NCI-H1417 treated with DMSO at 0.1 percent for 48 hours (cell line): ENCODE data around the gene BYSL.

ENCODE experiments used
- DNase-seq: peaks from one replicate; lab custom pipeline; 2025; lab: John Stamatoyannopoulos, UW

Gene BYSL

DNA sequence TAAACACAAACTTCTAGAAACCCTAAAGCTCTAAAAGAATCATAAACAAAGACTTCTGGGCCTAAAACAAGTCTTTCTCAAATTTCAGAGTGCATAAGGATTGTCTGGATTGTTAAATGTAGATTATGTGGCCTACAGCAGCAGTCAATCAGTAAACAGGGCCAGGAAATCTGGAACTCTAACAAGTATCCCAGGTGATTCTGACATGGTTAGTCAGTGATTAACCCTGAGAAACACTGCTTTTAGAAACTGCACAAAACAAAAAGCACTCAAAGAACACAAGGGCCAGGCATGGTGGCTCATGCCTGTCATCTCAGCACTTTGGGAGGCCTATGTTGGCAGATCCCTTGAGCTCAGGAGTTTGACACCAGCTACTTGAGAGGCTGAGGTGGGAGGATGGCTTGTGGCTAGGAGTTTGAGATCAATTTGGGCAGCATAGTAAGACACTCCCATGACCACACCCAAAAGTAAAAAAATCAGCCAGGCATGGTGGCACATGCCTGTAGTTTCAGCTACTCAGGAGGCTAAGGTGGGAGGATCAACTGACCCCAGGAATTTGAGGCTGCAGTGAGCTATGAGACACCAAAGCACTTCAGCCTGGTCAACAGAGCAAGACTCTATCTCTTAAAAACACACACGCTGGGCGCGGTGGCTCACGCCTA, 6.3 kb upstream of the BYSL start:
- DNase-seq, result no peak

- DNase-seq, result no peak
These were observed 3.8 kb upstream of the BYSL start for GRCh38 chr6:41917528-41917927.

GRCh38 chr6:41921712-41921998, 356 bp downstream of the BYSL start:
- no peak for DNase-seq

- no peak for DNase-seq
These were observed 855 bp downstream of the BYSL start for GRCh38 chr6:41922154-41922553.

DNA sequence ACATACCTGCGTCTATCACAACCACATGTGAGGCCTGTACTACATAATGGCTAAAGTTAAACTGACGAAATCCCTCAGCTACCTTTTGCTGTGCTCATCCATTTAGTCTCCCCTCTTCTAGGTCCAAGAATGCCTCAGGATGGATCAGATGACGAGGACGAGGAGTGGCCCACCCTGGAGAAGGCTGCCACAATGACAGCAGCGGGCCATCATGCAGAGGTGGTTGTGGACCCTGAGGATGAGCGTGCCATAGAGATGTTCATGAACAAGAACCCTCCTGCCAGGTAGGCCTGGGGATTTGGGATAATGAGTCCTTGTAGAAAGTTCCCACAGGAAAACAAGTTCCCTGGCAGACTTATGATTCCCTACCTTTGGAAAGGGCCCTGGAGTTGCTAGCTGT, 6.0 kb downstream of the BYSL start:
- no peak for DNase-seq

DNA sequence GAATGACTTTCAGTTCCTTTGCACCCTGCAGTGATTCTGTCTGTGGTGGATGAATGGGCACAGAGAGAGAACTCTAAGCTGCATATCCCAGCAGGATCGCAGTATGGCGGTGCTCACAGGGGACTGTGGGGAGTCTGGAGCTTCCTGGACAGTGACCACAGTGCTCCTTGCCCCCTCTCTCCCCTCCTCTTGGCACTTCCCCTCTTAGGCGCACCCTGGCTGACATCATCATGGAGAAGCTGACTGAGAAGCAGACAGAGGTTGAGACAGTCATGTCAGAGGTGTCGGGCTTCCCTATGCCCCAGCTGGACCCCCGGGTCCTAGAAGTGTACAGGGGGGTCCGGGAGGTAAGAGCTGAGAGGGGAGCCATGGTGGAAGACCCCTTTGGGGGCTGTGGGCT, 8.6 kb downstream of the BYSL start:
- no peak for DNase-seq

DNA sequence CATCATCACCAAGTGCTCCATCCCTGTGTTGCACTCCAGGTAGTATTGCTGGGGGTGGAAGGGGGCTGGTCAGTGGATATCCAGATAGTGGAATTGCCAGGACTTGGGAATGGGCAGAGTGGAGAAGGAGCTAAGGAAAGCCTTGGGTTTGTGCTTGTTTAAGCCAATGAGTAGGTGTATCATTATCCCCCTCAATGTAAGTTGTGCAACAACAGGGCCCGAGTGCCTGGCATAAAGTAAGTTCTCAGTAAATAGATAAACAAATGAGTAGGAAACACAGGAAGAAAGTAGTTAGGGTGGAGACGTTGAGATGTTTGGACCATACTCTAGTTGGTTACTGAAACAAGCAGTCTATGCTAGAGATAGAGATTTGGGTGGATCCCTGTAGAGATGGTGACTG, 10.5 kb downstream of the BYSL start:
- DNase-seq, result no peak

DNA sequence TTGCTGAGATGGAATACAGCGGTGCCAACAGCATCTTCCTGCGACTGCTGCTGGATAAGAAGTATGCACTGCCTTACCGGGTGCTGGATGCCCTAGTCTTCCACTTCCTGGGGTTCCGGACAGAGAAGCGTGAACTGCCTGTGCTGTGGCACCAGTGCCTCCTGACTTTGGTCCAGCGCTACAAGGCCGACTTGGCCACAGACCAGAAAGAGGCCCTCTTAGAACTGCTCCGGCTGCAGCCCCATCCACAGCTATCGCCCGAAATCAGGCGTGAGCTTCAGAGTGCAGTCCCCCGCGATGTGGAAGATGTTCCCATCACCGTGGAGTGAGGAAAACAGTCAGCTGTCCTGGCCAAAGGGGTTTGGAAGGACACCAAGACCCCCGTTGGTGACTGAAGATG, 11.1 kb downstream of the BYSL start:
- no peak for DNase-seq

GRCh38 chr6:41934278-41935192, 13.2 kb downstream of the BYSL start:
- no peak for DNase-seq

GRCh38 chr6:41935193-41935574, 13.9 kb downstream of the BYSL start:
- DNase-seq, result no peak

DNA sequence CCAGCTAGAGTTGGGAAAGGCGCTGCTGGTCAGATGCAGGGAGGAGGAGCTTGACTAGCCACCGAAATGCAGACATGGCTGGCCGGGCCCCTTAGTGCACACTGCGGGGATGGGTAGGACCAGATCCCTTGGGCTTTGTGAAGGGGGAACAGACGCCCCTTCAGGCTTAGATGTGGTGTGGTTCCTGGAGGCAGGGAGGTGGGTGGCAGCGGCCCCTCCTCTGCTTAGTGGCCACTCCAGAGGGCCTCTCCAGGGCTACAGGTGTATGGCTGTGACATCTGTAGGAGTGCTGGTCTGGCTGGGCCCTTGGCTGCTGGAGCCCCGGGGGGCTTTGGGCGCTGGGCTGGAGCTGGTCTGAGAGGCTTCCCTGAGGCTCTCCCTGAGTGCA, 14.4 kb downstream of the BYSL start:
- no peak for DNase-seq

- no peak for DNase-seq
These were observed 15.0 kb downstream of the BYSL start for GRCh38 chr6:41936073-41936837.

GRCh38 chr6:41937472-41937860, 16.2 kb downstream of the BYSL start:
- no peak for DNase-seq

DNA sequence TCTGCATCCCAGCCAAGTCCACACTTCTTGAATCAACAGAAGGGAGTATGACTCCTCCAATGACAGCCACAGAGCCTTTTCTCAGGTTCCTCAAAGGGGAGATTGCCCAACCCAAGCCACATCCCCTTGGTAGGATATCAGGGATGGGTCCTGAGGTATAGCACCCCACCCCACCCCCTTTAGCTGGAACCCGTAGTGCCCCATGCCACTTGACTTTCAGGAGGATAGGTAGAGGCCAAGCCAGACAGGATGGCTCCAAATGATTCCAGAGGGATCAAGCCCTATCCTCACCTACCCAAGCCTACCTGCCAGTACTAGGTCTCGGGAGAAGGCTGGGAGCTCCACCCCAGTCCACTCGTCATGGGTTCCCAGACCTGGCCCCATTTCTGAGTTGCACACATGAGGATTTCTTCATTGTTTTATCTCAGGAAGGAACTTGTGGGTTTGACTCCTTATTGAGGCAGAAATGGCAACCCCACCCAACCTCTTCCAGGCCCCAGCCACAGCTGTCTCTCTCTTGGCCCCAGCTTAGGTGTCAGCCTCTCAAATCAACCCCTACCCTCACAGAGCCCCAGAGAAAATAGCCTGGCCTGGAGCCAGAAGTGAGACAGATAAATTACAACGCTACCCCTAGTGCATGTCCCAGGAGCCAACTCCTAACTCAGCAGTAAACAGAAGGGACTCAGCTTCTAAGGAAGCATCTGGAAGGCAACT, 16.7 kb downstream of the BYSL start:
- DNase-seq, result no peak

DNA sequence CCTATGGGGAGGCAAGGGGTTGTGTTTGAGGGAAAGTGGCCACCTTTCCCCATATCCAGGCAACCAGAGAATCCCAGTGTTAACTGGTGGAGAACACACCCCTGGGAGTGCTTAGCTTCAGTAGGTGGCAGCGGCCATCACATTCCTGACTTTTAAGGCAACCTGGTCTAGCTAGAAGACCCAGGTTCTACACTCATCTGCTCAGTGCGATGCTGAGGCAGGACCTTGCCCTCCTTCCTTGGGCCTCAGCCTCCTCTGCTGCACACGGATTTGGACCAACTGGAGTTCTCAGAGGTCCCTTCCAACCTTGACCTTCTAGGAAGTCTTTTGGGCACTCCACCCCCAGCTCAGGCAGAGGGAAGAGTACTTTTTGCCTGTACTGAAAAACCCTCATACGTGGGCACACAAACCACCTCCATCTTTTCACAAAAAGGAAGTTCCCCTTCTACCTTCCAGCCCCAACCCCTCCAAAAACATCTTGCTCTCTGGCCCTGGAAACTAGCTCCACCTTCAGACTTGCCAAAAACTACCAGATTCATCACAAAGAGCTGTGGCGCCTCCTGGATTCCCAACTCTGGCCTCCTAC, 17.4 kb downstream of the BYSL start:
- DNase-seq, result no peak

- DNase-seq, result no peak
These were observed 18.0 kb downstream of the BYSL start for GRCh38 chr6:41939176-41939847.

GRCh38 chr6:41939848-41940758, 18.8 kb downstream of the BYSL start:
- no peak for DNase-seq

DNA sequence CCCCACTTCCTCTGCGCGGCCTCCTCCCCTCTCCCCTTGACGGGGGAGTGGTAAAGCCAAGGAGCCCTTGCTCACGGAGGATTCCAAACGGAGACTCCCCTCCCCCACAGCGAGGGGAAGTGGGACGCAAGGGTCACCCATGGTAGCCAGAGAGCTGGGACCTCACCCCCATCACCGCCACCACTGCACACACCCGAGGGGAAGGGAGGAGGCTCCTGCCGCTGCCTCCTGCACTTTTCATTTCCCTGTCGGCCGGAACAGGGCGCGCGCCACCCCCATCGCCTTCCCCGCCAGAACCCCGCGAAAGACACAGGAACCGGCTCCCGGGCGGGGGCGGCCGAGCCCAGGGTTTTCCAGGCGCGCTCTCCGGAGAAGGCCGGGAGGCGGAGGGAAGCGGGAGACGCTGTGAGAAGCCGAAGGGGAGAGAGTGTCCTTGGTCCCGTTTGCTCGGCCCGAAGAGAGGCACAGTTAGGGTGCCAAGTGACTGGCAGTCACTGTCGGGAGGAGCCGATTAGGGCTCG, 19.5 kb downstream of the BYSL start:
- no peak for DNase-seq

DNA sequence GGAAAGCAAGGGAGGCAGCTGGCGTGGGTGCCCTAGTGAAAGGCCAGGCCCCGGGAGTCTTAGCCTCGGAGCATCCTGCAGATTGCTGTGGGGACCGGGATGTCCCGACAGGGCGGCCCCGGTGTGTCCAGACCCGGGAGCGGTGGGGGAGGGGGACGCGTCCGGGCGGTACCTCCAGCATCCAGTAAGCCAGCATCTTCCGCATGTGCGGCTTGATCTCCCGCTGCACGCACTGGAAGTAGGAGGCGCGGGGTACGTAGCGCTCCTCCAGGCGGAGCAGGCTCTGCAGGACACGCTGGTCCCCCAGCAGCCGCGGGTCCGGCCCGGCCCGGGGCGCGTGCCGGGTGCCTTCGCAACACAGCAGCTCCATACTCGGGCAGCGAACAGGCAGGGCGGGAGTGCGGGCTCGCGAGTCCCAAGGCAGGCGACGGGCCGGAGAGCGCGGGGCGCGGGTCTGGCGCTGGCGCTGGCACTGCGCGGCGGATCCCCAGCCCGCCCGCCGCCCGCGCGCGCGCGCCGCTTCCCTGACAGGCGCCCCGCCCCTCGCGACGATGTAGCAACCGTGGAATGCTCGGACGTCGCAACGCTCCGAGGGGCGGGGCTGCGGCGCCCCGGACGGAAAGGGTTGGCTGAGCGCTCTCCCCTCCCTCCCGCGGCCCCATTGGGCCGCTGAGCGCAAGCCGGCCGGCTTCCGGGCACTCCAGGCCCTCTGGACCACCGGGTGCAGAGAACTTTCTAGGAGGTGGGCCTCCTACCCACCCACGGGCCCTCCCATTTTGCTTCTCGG, 20.2 kb downstream of the BYSL start, which contains the start of gene CCND3:
TSS of gene CCND3 (minus strand) at position 529 of the 787 bp plus-strand sequence. CDS start at position 370, 159 bp downstream.
- peak; percentile 43 for DNase-seq
